ENCODE results near the gene PTPRR.

GRCh38 chr12:70920891-70921290 lies 353 bp upstream of the PTPRR start:
- TF ChIP-seq CTCF (conservative IDR thresholded peaks at IDR 0.05; ENCODE audit: low read length) (no peak), EZH2phosphoT487 (IDR thresholded peaks at IDR 0.05; ENCODE audit: borderline replicate concordance) (no peak)

All from Loucy (cell line).